CD14-positive monocyte (primary cell): ENCODE measurements around the gene IL1R2. TPM values are rescaled to one million over a fixed set of nuclear protein-coding genes. Genes with fewer than 3 reads are reported as not detected.
A peak's percentile ranks its signal among the peaks of the same experiment; 100 is the strongest.

Source experiments
- DNase-seq, 3 donors: peaks; one replicate each; pipeline ENCODE4 v3.0.0-alpha.2; 2011 to 2022
- H2AFZ ChIP-seq: 2 replicates; pipeline ENCODE4 v1.6.0; 2012; ENCODE audit warnings: mild to moderate bottlenecking, low read depth, low read length, inconsistent platforms; ENCODE audit not compliant: insufficient read depth, poor library complexity, severe bottlenecking
- H3K27ac ChIP-seq, 2 donors: 1 replicate in 1 of 2; 2 replicates in 1 of 2; pipeline ENCODE4 v1.5.1; 2012 to 2013; ENCODE audit warnings: low read length in 2 of 2, control low read depth in 1 of 2, inconsistent platforms in 1 of 2, low read depth in 1 of 2, mild to moderate bottlenecking in 1 of 2
- H3K27me3 ChIP-seq, 2 donors: one replicate each; pipeline versions ENCODE4 v1.6.0 to v1.6.1; 2011 to 2013; ENCODE audit warnings: low read length in 2 of 2; ENCODE audit not compliant: control insufficient read depth in 2 of 2, insufficient read depth in 2 of 2
- H3K36me3 ChIP-seq, 2 donors: replicated peaks in 1 of 2; 1 replicate in 1 of 2; 2 replicates in 1 of 2; pipeline versions ENCODE4 v1.5.1 to v1.6.1; 2012 to 2013; ENCODE audit warnings: low read length in 2 of 2, control low read depth in 1 of 2, inconsistent platforms in 1 of 2, mild to moderate bottlenecking in 1 of 2; ENCODE audit not compliant: insufficient read depth in 2 of 2, control insufficient read depth in 1 of 2
- H3K4me1 ChIP-seq, 2 donors: 1 replicate in 1 of 2; 2 replicates in 1 of 2; pipeline versions ENCODE4 v1.5.1 to v1.6.1; 2012 to 2013; ENCODE audit warnings: low read length in 2 of 2, control low read depth in 1 of 2, inconsistent platforms in 1 of 2, mild to moderate bottlenecking in 1 of 2, moderate library complexity in 1 of 2; ENCODE audit not compliant: insufficient read depth in 2 of 2, control insufficient read depth in 1 of 2
- H3K4me2 ChIP-seq: replicated peaks from 2 replicates; pipeline ENCODE3; 2012; ENCODE audit warnings: low read length, moderate library complexity, mild to moderate bottlenecking; ENCODE audit not compliant: poor library complexity, severe bottlenecking; ENCODE audit errors: extremely low read depth
- H3K4me3 ChIP-seq, 3 experiments: fragments of 200-600 bp in 1 of 3; sonication (generic) in 1 of 3; replicated peaks in 1 of 3; 1 replicate in 2 of 3; 2 replicates in 1 of 3; pipeline ENCODE4 v1.5.1; 2011 to 2013; ENCODE audit warnings: low read length in 3 of 3, mild to moderate bottlenecking in 3 of 3, control low read depth in 2 of 3, low read depth in 2 of 3, inconsistent platforms in 1 of 3, moderate library complexity in 1 of 3
- H3K79me2 ChIP-seq: 2 replicates; pipeline ENCODE4 v1.6.0; 2012; ENCODE audit warnings: mild to moderate bottlenecking, control low read depth, inconsistent platforms, low read length, moderate library complexity; ENCODE audit not compliant: insufficient read depth
- H3K9ac ChIP-seq: 2 replicates; pipeline ENCODE4 v1.6.0; 2017; ENCODE audit warnings: low read length, mild to moderate bottlenecking; ENCODE audit not compliant: insufficient read depth, poor library complexity, severe bottlenecking
- H3K9me3 ChIP-seq, 2 donors: replicated peaks in 1 of 2; 1 replicate in 1 of 2; 2 replicates in 1 of 2; pipeline versions ENCODE4 v1.5.1 to v1.6.1; 2012 to 2013; ENCODE audit warnings: low read length in 2 of 2, control low read depth in 1 of 2; ENCODE audit not compliant: control insufficient read depth in 1 of 2, insufficient read depth in 1 of 2
- H4K20me1 ChIP-seq: 2 replicates; pipeline ENCODE4 v1.6.0; 2012; ENCODE audit warnings: mild to moderate bottlenecking, low read length, control low read depth, moderate library complexity; ENCODE audit not compliant: insufficient read depth
- H3K27ac Mint-ChIP-seq, 7 donors: one replicate each; pipeline ENCODE4 v1.8.0; 2020; ENCODE audit warnings: mild to moderate bottlenecking in 7 of 7, mixed read lengths in 7 of 7, moderate library complexity in 6 of 7, inconsistent platforms in 2 of 7
- H3K27me3 Mint-ChIP-seq, 3 donors: one replicate each; pipeline ENCODE4 v1.8.0; 2021 to 2022; ENCODE audit warnings: low read depth in 3 of 3, mild to moderate bottlenecking in 3 of 3, mixed read lengths in 3 of 3, moderate library complexity in 3 of 3, inconsistent platforms in 1 of 3
- H3K36me3 Mint-ChIP-seq, 2 donors: one replicate each; pipeline ENCODE4 v1.8.0; 2020; ENCODE audit warnings: mixed read lengths in 2 of 2, inconsistent platforms in 1 of 2, mild to moderate bottlenecking in 1 of 2
- H3K4me1 Mint-ChIP-seq: one replicate; pipeline ENCODE4 v1.8.0; 2020; ENCODE audit warnings: mild to moderate bottlenecking, mixed read lengths
- H3K4me3 Mint-ChIP-seq, 2 donors: one replicate each; pipeline ENCODE4 v1.8.0; 2020; ENCODE audit warnings: mild to moderate bottlenecking in 2 of 2, mixed read lengths in 2 of 2, moderate library complexity in 1 of 2
- H3K9me3 Mint-ChIP-seq, 7 donors: one replicate each; pipeline ENCODE4 v1.8.0; 2020 to 2022; ENCODE audit warnings: mixed read lengths in 7 of 7, mild to moderate bottlenecking in 6 of 7, moderate library complexity in 6 of 7, inconsistent platforms in 2 of 7
- CTCF ChIP-seq: fragments of 200-600 bp; IDR thresholded peaks from one replicate; pipeline ENCODE4 v1.8.0; 2022; ENCODE audit warnings: antibody characterized with exemption, mild to moderate bottlenecking
- WGBS: methylation state at CpG from one replicate; pipeline ENCODE4 v1.1.5; 2013; ENCODE audit warnings: missing lambda C conversion rate; ENCODE audit not compliant: insufficient coverage; 5-methylcytosine and 5-hydroxymethylcytosine counted together
- intact Hi-C, 2 donors: fragments of 100-400 bp; cut with micrococcal nuclease; formaldehyde crosslinking; loops; one replicate each; pipeline versions ENCODE4 v1.15.0 to v1.15.1; 2023
- polyA plus RNA-seq, 3 donors: library from polyadenylated mRNA; depleted of rRNA in 1 of 3; unstranded in 2 of 3; stranded (reverse) in 1 of 3; fragments of 300-500 nt in 2 of 3; fragments of >200 nt in 1 of 3; fragmentation: Illumina TruSeq in 2 of 3; gene quantifications; 1 replicate in 2 of 3; 2 replicates in 1 of 3; pipeline ENCODE4 v1.2.3, GENCODE V29; 2012 to 2021

IL1R2 gene
- polyA plus RNA-seq, 3 donors = 5.9 to 12.0 (median 6.2) TPM

DNA sequence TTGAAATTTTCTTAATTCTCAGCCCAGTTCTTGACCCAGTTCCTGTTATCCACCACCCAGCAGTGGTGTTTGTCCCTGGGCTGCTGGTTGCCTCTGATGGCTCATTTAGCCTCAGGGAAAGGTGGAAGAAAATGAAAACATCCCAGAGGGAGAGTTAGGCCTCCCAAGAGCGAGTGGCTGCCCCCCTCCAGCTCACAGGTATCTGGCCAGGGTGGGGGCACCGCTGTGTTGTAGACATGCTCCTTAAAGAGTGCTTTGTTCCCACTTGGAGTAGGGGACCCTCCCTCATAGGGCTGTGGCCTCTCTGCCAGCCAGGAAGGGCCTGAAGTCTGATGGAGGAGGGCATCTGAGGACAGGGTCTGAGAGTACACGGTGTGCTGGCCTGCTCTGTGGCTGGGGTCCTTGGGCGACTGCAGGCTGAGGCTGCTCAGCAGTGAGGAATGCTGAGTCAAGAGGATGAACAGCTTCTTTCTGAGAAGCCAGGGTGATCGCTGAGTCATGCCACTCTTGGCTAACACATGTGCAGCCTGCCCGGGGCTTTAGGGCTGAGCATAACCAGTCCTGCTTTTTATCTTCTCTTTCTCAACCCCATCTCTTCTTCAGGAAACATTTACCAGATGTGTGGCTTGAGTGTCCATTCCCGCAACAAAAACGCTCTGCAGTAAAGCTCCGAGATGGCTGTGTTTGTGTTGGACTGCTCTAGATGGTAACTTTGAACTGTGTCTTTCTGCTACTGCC is 72.3 kb downstream of the IL1R2 start:
- peak overlapping the region in 2 of 3 experiments; percentile 5 to 67 for H3K4me3 ChIP-seq
- peaks cover 41% of the 10 kb centered on the region for H3K4me1 Mint-ChIP-seq
- DNase-seq = peak; percentile 76 to 88 (median 86)
- no peaks in the 10 kb centered on the region for H3K36me3 ChIP-seq
- H3K4me3 Mint-ChIP-seq = peak overlapping the region; percentile 66 to 77
- peak overlapping the region; percentile 74 for H3K4me2 ChIP-seq
- no peak for TF ChIP-seq CTCF
- intact Hi-C loops = loop anchor here in 1 of 2 donors (2.0 to 5.0 kb wide), 2 partner anchors 15 to 37 kb away; no protein-coding TSS in a partner anchor
- H3K27ac Mint-ChIP-seq = peak overlapping the region; percentile 93 to 99 (median 98)
- H2AFZ ChIP-seq = peak overlapping the region; percentile 37
- peaks cover 10 to 13% of the 10 kb centered on the region in 2 donors for H3K9me3 ChIP-seq
- H3K27me3 Mint-ChIP-seq = peaks cover 3 to 5% (median 4%) of the 10 kb centered on the region in 3 donors
- H3K27ac ChIP-seq = peak overlapping the region; percentile 92 to 94
- no peaks in the 10 kb centered on the region for H3K27me3 ChIP-seq
- peaks cover 13 to 30% (median 14%) of the 10 kb centered on the region in 7 donors for H3K9me3 Mint-ChIP-seq
- no peaks in the 10 kb centered on the region for H3K79me2 ChIP-seq
- 12% methylated on average over 5 of the region's 9 CpGs for whole genome bisulfite sequencing
- H3K4me1 ChIP-seq = peaks cover 34 to 44% of the 10 kb centered on the region in 2 donors
- peaks cover 6 to 18% of the 10 kb centered on the region in 2 donors for H3K36me3 Mint-ChIP-seq
- no peaks in the 10 kb centered on the region for H4K20me1 ChIP-seq
- H3K9ac ChIP-seq = peak overlapping the region; percentile 67

DNA sequence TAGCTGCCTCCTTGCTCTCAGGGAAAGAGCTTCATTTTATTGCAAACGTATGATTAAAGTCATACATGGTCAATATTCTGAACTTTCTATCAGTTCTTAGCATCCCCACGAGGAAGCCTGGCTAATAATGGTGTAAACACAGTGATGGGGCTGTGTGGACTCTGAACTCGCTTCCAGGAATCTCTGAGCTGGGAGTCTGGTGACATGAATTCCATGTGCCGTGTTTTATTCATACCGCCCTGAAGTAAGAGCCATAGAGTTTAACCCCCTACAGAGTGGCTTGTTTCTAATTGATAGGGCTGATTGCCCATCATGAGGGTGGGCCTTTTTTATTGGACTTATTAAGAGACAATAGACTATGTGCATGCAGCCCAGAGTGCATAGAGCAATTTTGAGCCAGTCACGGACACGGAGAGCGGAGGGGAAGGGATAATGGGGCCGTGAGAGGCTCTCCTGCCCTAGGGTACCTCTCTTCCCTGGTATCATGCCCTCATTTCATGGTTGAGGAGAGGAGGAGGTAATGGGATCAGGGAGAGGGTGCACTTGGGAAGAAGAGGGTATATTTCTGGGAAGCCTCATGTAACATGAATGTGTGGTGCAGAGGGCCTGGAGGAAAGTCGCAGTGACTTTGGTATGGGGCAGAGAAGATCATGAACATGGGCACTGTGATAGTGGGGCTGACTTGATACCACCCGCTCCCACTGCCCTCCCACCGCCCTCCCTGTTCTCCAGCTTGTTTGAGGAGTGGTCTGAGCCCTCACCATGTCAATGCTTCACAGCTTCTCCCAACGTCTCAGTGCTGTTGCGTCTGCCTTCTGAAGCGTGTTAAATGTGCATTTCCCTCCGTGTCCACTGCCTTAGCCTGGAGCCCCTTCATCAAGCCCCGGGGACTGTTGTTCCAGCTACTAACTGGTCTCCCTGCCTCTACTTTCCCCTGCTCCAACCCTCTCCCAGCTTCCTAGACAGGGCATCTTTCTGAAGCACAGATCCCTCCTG is 73.2 kb downstream of the IL1R2 start:
- H3K9me3 Mint-ChIP-seq = peaks cover 13 to 30% (median 14%) of the 10 kb centered on the region in 7 donors
- no peak for TF ChIP-seq CTCF
- H3K79me2 ChIP-seq = no peaks in the 10 kb centered on the region
- peaks cover 34 to 44% of the 10 kb centered on the region in 2 donors for H3K4me1 ChIP-seq
- H3K27me3 Mint-ChIP-seq = peaks cover 3 to 6% (median 4%) of the 10 kb centered on the region in 3 donors
- no peaks in the 10 kb centered on the region for H4K20me1 ChIP-seq
- peak overlapping the region; percentile 74 for H3K4me2 ChIP-seq
- DNase-seq = no peak
- H2AFZ ChIP-seq = no peak overlapping the region
- peaks cover 41% of the 10 kb centered on the region for H3K4me1 Mint-ChIP-seq
- peak overlapping the region in 1 of 3 experiments; percentile 67 for H3K4me3 ChIP-seq
- peaks cover 10 to 13% of the 10 kb centered on the region in 2 donors for H3K9me3 ChIP-seq
- peak overlapping the region; percentile 93 to 99 (median 98) for H3K27ac Mint-ChIP-seq
- peak overlapping the region in 1 of 2 donors; percentile 94 for H3K27ac ChIP-seq
- H3K27me3 ChIP-seq = no peaks in the 10 kb centered on the region
- H3K36me3 ChIP-seq = no peaks in the 10 kb centered on the region
- H3K4me3 Mint-ChIP-seq = no peak overlapping the region
- WGBS = 87% methylated on average over 12 of the region's 17 CpGs
- intact Hi-C loops = loop anchor here in 1 of 2 donors (2.0 to 5.0 kb wide), 3 partner anchors 14 to 38 kb away; no protein-coding TSS in a partner anchor
- H3K36me3 Mint-ChIP-seq = peaks cover 3 to 18% of the 10 kb centered on the region in 2 donors
- H3K9ac ChIP-seq = no peak overlapping the region
